Measurements from ENCODE around the gene NIN.

Gene NIN

DNA sequence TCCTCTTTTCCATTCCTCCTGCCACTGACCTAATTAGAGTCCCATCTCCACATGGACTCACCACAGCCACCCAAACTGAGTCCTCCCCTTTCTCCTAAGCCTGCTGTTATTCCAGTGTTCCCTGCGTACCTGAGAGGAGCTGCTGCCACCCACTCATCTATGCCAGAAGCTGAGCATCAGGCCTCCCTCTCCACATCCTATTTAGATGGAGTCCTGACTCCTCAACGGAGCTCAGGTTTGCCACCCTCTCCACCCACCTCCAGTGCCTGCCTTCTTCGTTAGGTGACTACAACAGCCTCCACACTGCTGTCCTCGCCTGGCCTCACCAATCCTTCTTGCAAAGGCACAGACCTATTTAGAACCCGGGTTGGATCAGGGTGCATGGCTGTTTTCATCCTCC lies 25.7 kb upstream of the NIN start:
- peak overlapping the region in 1 of 2 experiments; percentile 17 for H3K27ac ChIP-seq (ENCODE audit: insufficient read depth in 1 of 2, low read depth in 1 of 2, low read length in 2 of 2, poor library complexity in 1 of 2, severe bottlenecking in 2 of 2)
- ChIA-PET POLR2A (interaction anchor here (0.8 to 7.8 kb wide), 2 partner anchors 12 to 26 kb away, joined by 3 to 37 read pairs; partner anchors contain the start of gene NIN), CTCF (interaction anchor here (0.8 to 8.0 kb wide), 12 partner anchors 9 to 806 kb away, joined by 3 to 131 read pairs (median 7); no protein-coding TSS in a partner anchor)
- WGBS (ENCODE audit: insufficient coverage) = 95% methylated on average over 4 of the region's 5 CpGs
- peaks cover 8 to 48% (median 45%) of the 10 kb centered on the region in 4 experiments for H3K4me1 ChIP-seq (ENCODE audit: control extremely low read depth in 1 of 4, control insufficient read depth in 4 of 4, insufficient read depth in 4 of 4, low read length in 3 of 4)
- no peaks in the 10 kb centered on the region for H3K36me3 ChIP-seq (ENCODE audit: control insufficient read depth in 4 of 4, insufficient read depth in 4 of 4, low read length in 3 of 4)
- H3K9me3 ChIP-seq (ENCODE audit: control extremely low read depth in 1 of 5, control insufficient read depth in 4 of 5, insufficient read depth in 2 of 5, low read depth in 1 of 5, low read length in 4 of 5) = no peaks in the 10 kb centered on the region
- no peak overlapping the region for H3K4me3 ChIP-seq (ENCODE audit: control insufficient read depth in 1 of 7, extremely low read depth in 1 of 7, insufficient read depth in 4 of 7, low read depth in 2 of 7, low read length in 6 of 7)
- no peak for DNase-seq
- H3K27me3 ChIP-seq (replicated peaks in 2 of 5; ENCODE audit: control insufficient read depth in 4 of 5, insufficient read depth in 5 of 5, low read length in 4 of 5) = no peaks in the 10 kb centered on the region

DNA sequence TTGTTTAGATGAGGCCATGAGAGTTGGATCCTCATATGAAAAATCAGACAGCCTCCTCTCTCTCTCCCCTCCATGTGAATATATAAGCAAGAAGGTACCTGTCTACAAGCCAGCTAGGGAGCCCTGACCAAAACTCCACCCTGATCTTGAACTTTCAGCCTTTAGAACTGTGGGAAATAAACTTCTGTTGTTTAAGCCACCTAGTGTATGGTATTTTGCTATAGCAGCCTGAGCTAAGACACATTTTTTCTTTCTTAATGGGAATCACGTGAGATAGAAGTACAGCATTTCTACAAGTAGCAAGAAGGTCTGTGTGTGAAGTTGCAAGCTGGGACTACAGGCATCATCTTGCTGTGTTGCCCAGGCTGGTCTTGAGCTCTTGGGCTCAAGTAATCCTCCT lies 24.6 kb upstream of the NIN start:
- Histone ChIP-seq H3K9me3 (ENCODE audit: control extremely low read depth in 1 of 5, control insufficient read depth in 4 of 5, insufficient read depth in 2 of 5, low read depth in 1 of 5, low read length in 4 of 5) (no peaks in the 10 kb centered on the region), H3K4me3 (ENCODE audit: control insufficient read depth in 1 of 7, extremely low read depth in 1 of 7, insufficient read depth in 4 of 7, low read depth in 2 of 7, low read length in 6 of 7) (no peak overlapping the region), H3K4me1 (ENCODE audit: control extremely low read depth in 1 of 4, control insufficient read depth in 4 of 4, insufficient read depth in 4 of 4, low read length in 3 of 4) (peaks cover 8 to 46% (median 45%) of the 10 kb centered on the region in 4 experiments), H3K36me3 (ENCODE audit: control insufficient read depth in 4 of 4, insufficient read depth in 4 of 4, low read length in 3 of 4) (no peaks in the 10 kb centered on the region), H3K27me3 (replicated peaks in 2 of 5; ENCODE audit: control insufficient read depth in 4 of 5, insufficient read depth in 5 of 5, low read length in 4 of 5) (no peaks in the 10 kb centered on the region), H3K27ac (ENCODE audit: insufficient read depth in 1 of 2, low read depth in 1 of 2, low read length in 2 of 2, poor library complexity in 1 of 2, severe bottlenecking in 2 of 2) (peak overlapping the region in 1 of 2 experiments; percentile 47)
- POLR2A ChIA-PET = interaction anchor here (0.6 to 7.8 kb wide), 4 partner anchors 24 to 949 kb away, joined by 5 to 37 read pairs (median 8); partner anchors contain the start of gene NIN
- CTCF ChIA-PET = interaction anchor here (1.0 to 7.5 kb wide), 9 partner anchors 9 to 78 kb away, joined by 3 to 76 read pairs (median 5); no protein-coding TSS in a partner anchor
- peak in 2 of 3 donors; percentile 34 to 44 for DNase-seq
- 80% methylated on average over 1 of the region's 1 CpG for WGBS (ENCODE audit: insufficient coverage)

GRCh38 chr14:50854521-50854920 lies 23.6 kb upstream of the NIN start:
- ChIA-PET CTCF (interaction anchor here (1.0 to 7.5 kb wide), 8 partner anchors 12 to 81 kb away, joined by 3 to 76 read pairs (median 4); no protein-coding TSS in a partner anchor), POLR2A (interaction anchor here (1.0 to 1.9 kb wide), 4 partner anchors 19 to 69 kb away, joined by 3 to 9 read pairs (median 4); partner anchors contain the start of gene NIN)
- peak; percentile 86 to 97 (median 95) for DNase-seq
- Histone ChIP-seq H3K27ac (ENCODE audit: insufficient read depth in 1 of 2, low read depth in 1 of 2, low read length in 2 of 2, poor library complexity in 1 of 2, severe bottlenecking in 2 of 2) (peak overlapping the region in 1 of 2 experiments; percentile 38), H3K4me1 (ENCODE audit: control extremely low read depth in 1 of 4, control insufficient read depth in 4 of 4, insufficient read depth in 4 of 4, low read length in 3 of 4) (peaks cover 8 to 40% (median 37%) of the 10 kb centered on the region in 4 experiments), H3K27me3 (replicated peaks in 2 of 5; ENCODE audit: control insufficient read depth in 4 of 5, insufficient read depth in 5 of 5, low read length in 4 of 5) (no peaks in the 10 kb centered on the region), H3K4me3 (ENCODE audit: control insufficient read depth in 1 of 7, extremely low read depth in 1 of 7, insufficient read depth in 4 of 7, low read depth in 2 of 7, low read length in 6 of 7) (peak overlapping the region in 3 of 7 experiments; percentile 22 to 49 (median 43)), H3K9me3 (ENCODE audit: control extremely low read depth in 1 of 5, control insufficient read depth in 4 of 5, insufficient read depth in 2 of 5, low read depth in 1 of 5, low read length in 4 of 5) (no peaks in the 10 kb centered on the region), H3K36me3 (ENCODE audit: control insufficient read depth in 4 of 4, insufficient read depth in 4 of 4, low read length in 3 of 4) (no peaks in the 10 kb centered on the region)
- 0% methylated on average over 5 of the region's 5 CpGs for WGBS (ENCODE audit: insufficient coverage)

- POLR2A ChIA-PET = interaction anchor here (1.0 to 1.9 kb wide), 4 partner anchors 18 to 69 kb away, joined by 3 to 9 read pairs (median 4); partner anchors contain the start of gene NIN
- Histone ChIP-seq H3K27ac (ENCODE audit: insufficient read depth in 1 of 2, low read depth in 1 of 2, low read length in 2 of 2, poor library complexity in 1 of 2, severe bottlenecking in 2 of 2) (peak overlapping the region in 1 of 2 experiments; percentile 34), H3K9me3 (ENCODE audit: control extremely low read depth in 1 of 5, control insufficient read depth in 4 of 5, insufficient read depth in 2 of 5, low read depth in 1 of 5, low read length in 4 of 5) (no peaks in the 10 kb centered on the region), H3K27me3 (replicated peaks in 2 of 5; ENCODE audit: control insufficient read depth in 4 of 5, insufficient read depth in 5 of 5, low read length in 4 of 5) (no peaks in the 10 kb centered on the region), H3K4me3 (ENCODE audit: control insufficient read depth in 1 of 7, extremely low read depth in 1 of 7, insufficient read depth in 4 of 7, low read depth in 2 of 7, low read length in 6 of 7) (peak overlapping the region in 1 of 7 experiments; percentile 43), H3K36me3 (ENCODE audit: control insufficient read depth in 4 of 4, insufficient read depth in 4 of 4, low read length in 3 of 4) (no peaks in the 10 kb centered on the region), H3K4me1 (ENCODE audit: control extremely low read depth in 1 of 4, control insufficient read depth in 4 of 4, insufficient read depth in 4 of 4, low read length in 3 of 4) (peaks cover 8 to 33% (median 31%) of the 10 kb centered on the region in 4 experiments)
- CTCF ChIA-PET = interaction anchor here (1.2 to 7.5 kb wide), 4 partner anchors 15 to 80 kb away, joined by 4 to 76 read pairs (median 8); no protein-coding TSS in a partner anchor
- no peak for DNase-seq
Observed at GRCh38 chr14:50853891-50854290, 22.9 kb upstream of the NIN start.

GRCh38 chr14:50846226-50846880 lies 15.4 kb upstream of the NIN start:
- no peak for DNase-seq
- ChIA-PET POLR2A (interaction anchor here (0.6 to 0.7 kb wide), 2 partner anchors 15 to 60 kb away, joined by 3 read pairs; partner anchors contain the start of gene NIN), CTCF (interaction anchor here (1.2 to 2.2 kb wide), 6 partner anchors 7 to 245 kb away, joined by 3 to 11 read pairs (median 5); no protein-coding TSS in a partner anchor)
- Histone ChIP-seq H3K36me3 (ENCODE audit: control insufficient read depth in 4 of 4, insufficient read depth in 4 of 4, low read length in 3 of 4) (no peaks in the 10 kb centered on the region), H3K27me3 (replicated peaks in 2 of 5; ENCODE audit: control insufficient read depth in 4 of 5, insufficient read depth in 5 of 5, low read length in 4 of 5) (no peaks in the 10 kb centered on the region), H3K27ac (ENCODE audit: insufficient read depth in 1 of 2, low read depth in 1 of 2, low read length in 2 of 2, poor library complexity in 1 of 2, severe bottlenecking in 2 of 2) (no peak overlapping the region), H3K9me3 (ENCODE audit: control extremely low read depth in 1 of 5, control insufficient read depth in 4 of 5, insufficient read depth in 2 of 5, low read depth in 1 of 5, low read length in 4 of 5) (no peaks in the 10 kb centered on the region), H3K4me3 (ENCODE audit: control insufficient read depth in 1 of 7, extremely low read depth in 1 of 7, insufficient read depth in 4 of 7, low read depth in 2 of 7, low read length in 6 of 7) (no peak overlapping the region), H3K4me1 (ENCODE audit: control extremely low read depth in 1 of 4, control insufficient read depth in 4 of 4, insufficient read depth in 4 of 4, low read length in 3 of 4) (peaks cover 0 to 7% (median 0%) of the 10 kb centered on the region in 4 experiments)
- 98% methylated on average over 8 of the region's 8 CpGs for WGBS (ENCODE audit: insufficient coverage)

DNA sequence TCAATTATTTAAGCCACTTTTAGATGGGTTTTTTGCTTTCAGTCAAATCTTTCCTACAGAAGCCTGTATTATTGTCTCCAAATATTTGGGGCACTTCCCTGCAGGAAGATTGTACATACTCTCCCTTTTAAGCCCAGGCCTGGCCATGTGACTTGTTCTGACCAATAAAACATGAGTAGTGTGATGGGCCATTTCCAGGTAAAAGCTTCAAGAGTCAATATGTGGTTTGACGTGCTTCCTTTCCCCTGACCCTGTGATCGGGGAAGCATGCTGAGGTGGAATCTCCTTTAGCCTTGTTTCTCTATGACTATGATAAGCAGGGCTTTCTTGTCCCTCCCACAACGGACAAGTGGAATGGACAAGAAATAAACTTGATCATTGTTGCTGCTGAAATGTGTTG lies 14.2 kb upstream of the NIN start:
- no peak for DNase-seq

DNA sequence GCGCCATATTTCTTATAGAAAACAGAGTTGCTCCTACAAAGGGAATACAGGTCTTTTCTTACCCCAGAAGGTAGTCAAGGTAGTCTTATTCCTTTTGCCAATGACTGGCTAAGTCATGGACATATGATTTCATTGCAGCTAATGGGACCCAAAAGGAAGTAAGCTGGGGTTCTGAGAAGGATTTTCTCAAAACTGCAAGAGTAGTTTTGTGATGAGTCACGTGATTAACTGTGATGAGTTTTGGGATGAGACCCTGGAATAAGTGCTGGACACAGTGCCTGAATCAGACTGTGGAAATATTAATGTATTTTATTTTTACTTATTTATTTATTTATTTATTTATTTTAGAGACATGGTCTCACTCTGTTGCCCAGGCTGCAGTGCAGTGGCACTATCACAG lies 13.4 kb upstream of the NIN start:
- ChIA-PET POLR2A (no interaction called here), CTCF (no interaction called here)
- H3K4me1 ChIP-seq (ENCODE audit: control extremely low read depth in 1 of 4, control insufficient read depth in 4 of 4, insufficient read depth in 4 of 4, low read length in 3 of 4) = peaks cover 0 to 5% (median 0%) of the 10 kb centered on the region in 4 experiments
- H3K27me3 ChIP-seq (replicated peaks in 2 of 5; ENCODE audit: control insufficient read depth in 4 of 5, insufficient read depth in 5 of 5, low read length in 4 of 5) = no peaks in the 10 kb centered on the region
- H3K4me3 ChIP-seq (ENCODE audit: control insufficient read depth in 1 of 7, extremely low read depth in 1 of 7, insufficient read depth in 4 of 7, low read depth in 2 of 7, low read length in 6 of 7) = no peak overlapping the region
- H3K36me3 ChIP-seq (ENCODE audit: control insufficient read depth in 4 of 4, insufficient read depth in 4 of 4, low read length in 3 of 4) = no peaks in the 10 kb centered on the region
- WGBS (ENCODE audit: insufficient coverage) = 100% methylated on average over 1 of the region's 2 CpGs
- no peak overlapping the region for H3K27ac ChIP-seq (ENCODE audit: insufficient read depth in 1 of 2, low read depth in 1 of 2, low read length in 2 of 2, poor library complexity in 1 of 2, severe bottlenecking in 2 of 2)
- no peaks in the 10 kb centered on the region for H3K9me3 ChIP-seq (ENCODE audit: control extremely low read depth in 1 of 5, control insufficient read depth in 4 of 5, insufficient read depth in 2 of 5, low read depth in 1 of 5, low read length in 4 of 5)
- no peak for DNase-seq

More for the DNA sequence above, 14.2 kb upstream of the NIN start:
- Histone ChIP-seq H3K27me3 (replicated peaks in 2 of 5; ENCODE audit: control insufficient read depth in 4 of 5, insufficient read depth in 5 of 5, low read length in 4 of 5) (no peaks in the 10 kb centered on the region), H3K4me1 (ENCODE audit: control extremely low read depth in 1 of 4, control insufficient read depth in 4 of 4, insufficient read depth in 4 of 4, low read length in 3 of 4) (peaks cover 0 to 5% (median 0%) of the 10 kb centered on the region in 4 experiments), H3K36me3 (ENCODE audit: control insufficient read depth in 4 of 4, insufficient read depth in 4 of 4, low read length in 3 of 4) (no peaks in the 10 kb centered on the region), H3K4me3 (ENCODE audit: control insufficient read depth in 1 of 7, extremely low read depth in 1 of 7, insufficient read depth in 4 of 7, low read depth in 2 of 7, low read length in 6 of 7) (no peak overlapping the region), H3K27ac (ENCODE audit: insufficient read depth in 1 of 2, low read depth in 1 of 2, low read length in 2 of 2, poor library complexity in 1 of 2, severe bottlenecking in 2 of 2) (no peak overlapping the region), H3K9me3 (ENCODE audit: control extremely low read depth in 1 of 5, control insufficient read depth in 4 of 5, insufficient read depth in 2 of 5, low read depth in 1 of 5, low read length in 4 of 5) (no peaks in the 10 kb centered on the region)
- CTCF ChIA-PET = interaction anchor here (1.2 to 1.3 kb wide), 2 partner anchors 9 to 244 kb away, joined by 3 to 5 read pairs; no protein-coding TSS in a partner anchor
- 100% methylated on average over 1 of the region's 3 CpGs for WGBS (ENCODE audit: insufficient coverage)
- POLR2A ChIA-PET = no interaction called here

Measured in common myeloid progenitor, CD34-positive (primary cell).